ENCODE measurements around the gene CD9. TPM values are rescaled to one million over a fixed set of nuclear protein-coding genes. Genes with fewer than 3 reads are reported as not detected.

Gene CD9
- total RNA-seq, 5 donors from 2014 or later (not counting 1 experiment from before 2014, with no cell fraction given): 2.6 to 5.7 (median 3.3) TPM

GRCh38 chr12:6221146-6221545 lies 20.9 kb downstream of the CD9 start:
- Histone ChIP-seq H3K27ac (ENCODE audit: low read length) (no peak overlapping the region), H3K4me3 (ENCODE audit: control insufficient read depth in 1 of 2, extremely low read depth in 1 of 2, low read length in 1 of 2) (no peak overlapping the region), H3K36me3 (ENCODE audit: control insufficient read depth in 2 of 2, extremely low read depth in 1 of 2, insufficient read depth in 1 of 2, low read length in 1 of 2) (no peaks in the 10 kb centered on the region), H3K27me3 (replicated peaks in 1 of 2; ENCODE audit: control insufficient read depth in 2 of 2, extremely low read depth in 1 of 2, insufficient read depth in 2 of 2, low read length in 1 of 2) (peaks cover 0 to 6% of the 10 kb centered on the region in 2 experiments), H3K4me1 (ENCODE audit: control insufficient read depth in 1 of 2, extremely low read depth in 1 of 2, insufficient read depth in 2 of 2, low read length in 2 of 2) (peaks cover 4 to 9% of the 10 kb centered on the region in 2 experiments), H3K9me3 (no peaks in the 10 kb centered on the region)
- ATAC-seq (replicated peaks in 1 of 4): no peak
- H3K27ac Mint-ChIP-seq: no peak overlapping the region
- ChIA-PET POLR2A (no interaction called here), CTCF (no interaction called here)
- H3K27me3 Mint-ChIP-seq: no peaks in the 10 kb centered on the region
- DNase-seq: no peak
- H3K36me3 Mint-ChIP-seq: no peaks in the 10 kb centered on the region
- H3K4me3 Mint-ChIP-seq: no peak overlapping the region
- H3K4me1 Mint-ChIP-seq: peaks cover 0 to 6% (median 4%) of the 10 kb centered on the region in 3 donors
- 84% methylated on average over 9 of the region's 9 CpGs for WGBS (ENCODE audit: insufficient coverage)
- no peaks in the 10 kb centered on the region for H3K9me3 Mint-ChIP-seq

GRCh38 chr12:6222078-6222654 lies 22.0 kb downstream of the CD9 start:
- peaks cover 0 to 6% of the 10 kb centered on the region in 2 experiments for H3K27me3 ChIP-seq (replicated peaks in 1 of 2; ENCODE audit: control insufficient read depth in 2 of 2, extremely low read depth in 1 of 2, insufficient read depth in 2 of 2, low read length in 1 of 2)
- H3K4me3 ChIP-seq (ENCODE audit: control insufficient read depth in 1 of 2, extremely low read depth in 1 of 2, low read length in 1 of 2): no peak overlapping the region
- Mint-ChIP-seq H3K27ac (no peak overlapping the region), H3K27me3 (no peaks in the 10 kb centered on the region), H3K4me3 (no peak overlapping the region), H3K36me3 (no peaks in the 10 kb centered on the region), H3K9me3 (no peaks in the 10 kb centered on the region), H3K4me1 (peaks cover 0 to 6% (median 4%) of the 10 kb centered on the region in 3 donors)
- POLR2A ChIA-PET: no interaction called here
- H3K4me1 ChIP-seq (ENCODE audit: control insufficient read depth in 1 of 2, extremely low read depth in 1 of 2, insufficient read depth in 2 of 2, low read length in 2 of 2): peaks cover 4 to 6% of the 10 kb centered on the region in 2 experiments
- ATAC-seq (replicated peaks in 1 of 4): no peak
- H3K36me3 ChIP-seq (ENCODE audit: control insufficient read depth in 2 of 2, extremely low read depth in 1 of 2, insufficient read depth in 1 of 2, low read length in 1 of 2): no peaks in the 10 kb centered on the region
- CTCF ChIA-PET: no interaction called here
- DNase-seq: no peak
- 80% methylated on average over 7 of the region's 12 CpGs for WGBS (ENCODE audit: insufficient coverage)
- H3K27ac ChIP-seq (ENCODE audit: low read length): no peak overlapping the region
- H3K9me3 ChIP-seq: no peaks in the 10 kb centered on the region

GRCh38 chr12:6223545-6223944 lies 23.3 kb downstream of the CD9 start:
- DNase-seq: no peak
- H3K36me3 ChIP-seq (ENCODE audit: control insufficient read depth in 2 of 2, extremely low read depth in 1 of 2, insufficient read depth in 1 of 2, low read length in 1 of 2): no peaks in the 10 kb centered on the region
- H3K4me3 ChIP-seq (ENCODE audit: control insufficient read depth in 1 of 2, extremely low read depth in 1 of 2, low read length in 1 of 2): no peak overlapping the region
- ChIA-PET POLR2A (no interaction called here), CTCF (no interaction called here)
- peaks cover 0 to 3% (median 2%) of the 10 kb centered on the region in 3 donors for H3K4me1 Mint-ChIP-seq
- H3K36me3 Mint-ChIP-seq: no peaks in the 10 kb centered on the region
- H3K9me3 Mint-ChIP-seq: no peaks in the 10 kb centered on the region
- no peak overlapping the region for H3K27ac Mint-ChIP-seq
- H3K27ac ChIP-seq (ENCODE audit: low read length): no peak overlapping the region
- H3K27me3 ChIP-seq (replicated peaks in 1 of 2; ENCODE audit: control insufficient read depth in 2 of 2, extremely low read depth in 1 of 2, insufficient read depth in 2 of 2, low read length in 1 of 2): peaks cover 0 to 10% of the 10 kb centered on the region in 2 experiments
- no peak for ATAC-seq (replicated peaks in 1 of 4)
- H3K4me1 ChIP-seq (ENCODE audit: control insufficient read depth in 1 of 2, extremely low read depth in 1 of 2, insufficient read depth in 2 of 2, low read length in 2 of 2): peaks cover under 1 to 1% of the 10 kb centered on the region in 2 experiments
- WGBS (ENCODE audit: insufficient coverage): 95% methylated on average over 9 of the region's 10 CpGs
- H3K27me3 Mint-ChIP-seq: no peaks in the 10 kb centered on the region
- no peaks in the 10 kb centered on the region for H3K9me3 ChIP-seq
- H3K4me3 Mint-ChIP-seq: no peak overlapping the region

GRCh38 chr12:6224550-6224949 lies 24.4 kb downstream of the CD9 start:
- Mint-ChIP-seq H3K9me3 (no peaks in the 10 kb centered on the region), H3K4me1 (peaks cover 0 to 3% (median 0%) of the 10 kb centered on the region in 3 donors), H3K4me3 (no peak overlapping the region), H3K36me3 (no peaks in the 10 kb centered on the region), H3K27me3 (no peaks in the 10 kb centered on the region), H3K27ac (no peak overlapping the region)
- WGBS (ENCODE audit: insufficient coverage): 88% methylated on average over 10 of the region's 10 CpGs
- Histone ChIP-seq H3K27ac (ENCODE audit: low read length) (no peak overlapping the region), H3K4me3 (ENCODE audit: control insufficient read depth in 1 of 2, extremely low read depth in 1 of 2, low read length in 1 of 2) (no peak overlapping the region), H3K9me3 (no peaks in the 10 kb centered on the region), H3K4me1 (ENCODE audit: control insufficient read depth in 1 of 2, extremely low read depth in 1 of 2, insufficient read depth in 2 of 2, low read length in 2 of 2) (peaks cover 0 to 8% of the 10 kb centered on the region in 2 experiments), H3K27me3 (replicated peaks in 1 of 2; ENCODE audit: control insufficient read depth in 2 of 2, extremely low read depth in 1 of 2, insufficient read depth in 2 of 2, low read length in 1 of 2) (peaks cover 0 to 10% of the 10 kb centered on the region in 2 experiments), H3K36me3 (ENCODE audit: control insufficient read depth in 2 of 2, extremely low read depth in 1 of 2, insufficient read depth in 1 of 2, low read length in 1 of 2) (no peaks in the 10 kb centered on the region)
- no peak for ATAC-seq (replicated peaks in 1 of 4)
- no peak for DNase-seq
- ChIA-PET POLR2A (no interaction called here), CTCF (no interaction called here)

- DNase-seq (no peak), ATAC-seq (replicated peaks in 1 of 4) (no peak)
- CTCF ChIA-PET: interaction anchor here in 1 of 2 donors (0.6 kb wide), 1 partner anchor 175 kb away, joined by 5 read pairs; no protein-coding TSS in a partner anchor
- no peak overlapping the region for H3K27ac ChIP-seq (ENCODE audit: low read length)
- Mint-ChIP-seq H3K4me3 (no peak overlapping the region), H3K27me3 (no peaks in the 10 kb centered on the region), H3K9me3 (no peaks in the 10 kb centered on the region), H3K36me3 (no peaks in the 10 kb centered on the region), H3K27ac (no peak overlapping the region), H3K4me1 (peaks cover 4 to 9% (median 5%) of the 10 kb centered on the region in 3 donors)
- POLR2A ChIA-PET: no interaction called here
- no peaks in the 10 kb centered on the region for H3K36me3 ChIP-seq (ENCODE audit: control insufficient read depth in 2 of 2, extremely low read depth in 1 of 2, insufficient read depth in 1 of 2, low read length in 1 of 2)
- peaks cover 0 to 10% of the 10 kb centered on the region in 2 experiments for H3K27me3 ChIP-seq (replicated peaks in 1 of 2; ENCODE audit: control insufficient read depth in 2 of 2, extremely low read depth in 1 of 2, insufficient read depth in 2 of 2, low read length in 1 of 2)
- H3K4me3 ChIP-seq (ENCODE audit: control insufficient read depth in 1 of 2, extremely low read depth in 1 of 2, low read length in 1 of 2): no peak overlapping the region
- H3K9me3 ChIP-seq: no peaks in the 10 kb centered on the region
- H3K4me1 ChIP-seq (ENCODE audit: control insufficient read depth in 1 of 2, extremely low read depth in 1 of 2, insufficient read depth in 2 of 2, low read length in 2 of 2): peaks cover 7 to 19% of the 10 kb centered on the region in 2 experiments
- 85% methylated on average over 4 of the region's 5 CpGs for WGBS (ENCODE audit: insufficient coverage)
These were observed 25.4 kb downstream of the CD9 start for GRCh38 chr12:6225630-6226001.

- no peaks in the 10 kb centered on the region for H3K36me3 Mint-ChIP-seq
- Histone ChIP-seq H3K9me3 (no peaks in the 10 kb centered on the region), H3K27me3 (replicated peaks in 1 of 2; ENCODE audit: control insufficient read depth in 2 of 2, extremely low read depth in 1 of 2, insufficient read depth in 2 of 2, low read length in 1 of 2) (peaks cover 0 to 10% of the 10 kb centered on the region in 2 experiments), H3K4me1 (ENCODE audit: control insufficient read depth in 1 of 2, extremely low read depth in 1 of 2, insufficient read depth in 2 of 2, low read length in 2 of 2) (peaks cover 9 to 24% of the 10 kb centered on the region in 2 experiments), H3K27ac (ENCODE audit: low read length) (no peak overlapping the region), H3K4me3 (ENCODE audit: control insufficient read depth in 1 of 2, extremely low read depth in 1 of 2, low read length in 1 of 2) (no peak overlapping the region), H3K36me3 (ENCODE audit: control insufficient read depth in 2 of 2, extremely low read depth in 1 of 2, insufficient read depth in 1 of 2, low read length in 1 of 2) (no peaks in the 10 kb centered on the region)
- no peaks in the 10 kb centered on the region for H3K9me3 Mint-ChIP-seq
- no peak overlapping the region for H3K4me3 Mint-ChIP-seq
- ATAC-seq (replicated peaks in 1 of 4) (no peak), DNase-seq (no peak)
- no peaks in the 10 kb centered on the region for H3K27me3 Mint-ChIP-seq
- WGBS (ENCODE audit: insufficient coverage): no CpG with 5 or more reads among the region's 12 CpGs
- H3K4me1 Mint-ChIP-seq: peaks cover 10 to 15% (median 10%) of the 10 kb centered on the region in 3 donors
- no peak overlapping the region for H3K27ac Mint-ChIP-seq
- POLR2A ChIA-PET: no interaction called here
- CTCF ChIA-PET: interaction anchor here in 1 of 2 donors (0.6 kb wide), 1 partner anchor 176 kb away, joined by 5 read pairs; no protein-coding TSS in a partner anchor
These were observed 25.9 kb downstream of the CD9 start for GRCh38 chr12:6226002-6226678.

Data from T-cell (primary cell).